HG03135 (cell line): ENCODE results near the gene BEST2.
A peak's percentile ranks its signal among the peaks of the same experiment; 100 is the strongest.

Source experiments
- ATAC-seq: cut with Tn5 transposase; IDR thresholded peaks from one replicate; pipeline ENCODE4 v1.9.1; 2021; ENCODE audit warnings: mild to moderate bottlenecking, moderate library complexity; ENCODE audit not compliant: unreplicated experiment

The BEST2 gene

DNA sequence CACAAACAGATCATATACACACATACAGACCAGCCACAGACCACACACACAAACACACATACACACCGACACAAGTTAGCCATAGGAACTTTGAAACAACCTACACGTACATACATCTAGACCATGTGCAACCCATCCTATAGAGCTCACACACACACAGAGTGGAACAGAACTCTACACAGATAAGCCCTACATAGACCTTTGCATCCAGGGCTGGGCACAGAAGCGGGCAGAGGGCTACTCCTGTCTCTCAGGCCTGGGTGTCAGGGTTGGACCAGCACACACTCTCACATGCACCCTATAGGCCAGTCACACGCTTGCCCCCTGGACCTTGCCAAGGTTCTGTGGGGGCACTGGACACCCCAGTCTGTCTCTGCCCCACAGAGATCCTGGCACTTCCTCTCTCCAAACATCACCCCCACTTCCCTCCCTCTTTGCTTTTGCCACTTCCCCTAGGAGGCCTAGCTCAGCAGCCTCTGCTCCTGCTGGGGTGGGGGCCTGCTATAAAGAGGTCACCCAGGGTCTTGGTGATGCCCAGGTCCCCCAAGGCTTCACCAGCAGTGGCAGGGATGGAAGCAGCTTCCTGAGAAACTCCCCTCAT lies 33.9 kb downstream of the BEST2 start:
- ATAC-seq = no peak

DNA sequence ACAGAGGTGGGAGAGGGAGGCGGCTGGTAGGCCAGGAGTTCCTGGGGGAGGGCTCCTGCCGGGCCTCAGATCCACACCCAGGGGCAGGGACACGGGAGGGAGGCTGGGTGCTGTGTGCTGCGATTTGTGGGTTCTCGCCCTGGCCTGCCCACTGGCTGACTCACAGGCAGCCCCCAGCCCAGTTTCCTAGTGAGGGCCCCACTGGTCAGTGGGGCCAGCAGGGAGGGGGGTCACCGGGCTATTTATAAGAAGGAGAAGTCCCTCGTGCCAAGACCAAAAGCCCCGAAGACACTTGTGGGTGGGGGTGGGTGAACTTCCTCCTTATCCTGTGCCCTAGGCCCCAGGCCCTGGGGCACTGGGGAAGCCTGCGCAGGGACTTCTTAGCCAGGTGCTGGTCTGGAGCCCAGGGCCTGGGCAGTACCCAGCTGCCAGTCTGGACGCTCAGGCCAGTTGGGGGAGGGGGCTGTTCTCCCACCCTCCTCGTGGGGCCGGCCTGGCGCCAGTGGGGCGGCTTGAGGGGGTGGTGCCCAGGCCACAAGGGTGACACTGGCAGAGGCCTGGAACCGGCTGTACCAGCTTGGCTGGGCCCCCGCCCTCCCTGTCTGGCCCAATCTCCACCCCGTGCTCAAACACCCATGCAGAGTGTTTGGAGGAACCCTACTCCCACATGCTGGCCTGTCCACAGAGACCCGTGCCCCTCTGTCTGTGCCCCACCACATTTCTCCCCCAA lies 34.7 kb downstream of the BEST2 start:
- no peak for ATAC-seq

DNA sequence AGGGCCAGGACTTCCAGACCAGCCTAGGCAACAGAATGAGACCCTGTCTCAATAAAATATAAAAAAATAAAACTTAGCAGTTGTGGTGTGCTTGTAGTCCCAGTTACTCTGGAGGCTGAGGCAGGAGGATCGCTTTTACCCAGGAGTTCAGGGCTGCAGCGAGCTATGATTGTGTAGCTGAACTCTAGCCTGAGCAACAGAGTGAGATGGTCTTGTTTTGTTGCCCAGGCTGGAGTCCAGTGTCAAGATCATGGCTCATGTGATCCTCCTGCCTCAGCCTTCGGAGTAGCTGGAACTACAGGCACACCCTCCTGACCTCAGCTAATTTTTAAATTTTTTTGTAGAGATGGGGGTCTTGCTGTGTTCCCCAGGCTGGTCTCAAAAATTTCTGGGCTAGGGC lies 35.4 kb downstream of the BEST2 start:
- ATAC-seq = no peak

DNA sequence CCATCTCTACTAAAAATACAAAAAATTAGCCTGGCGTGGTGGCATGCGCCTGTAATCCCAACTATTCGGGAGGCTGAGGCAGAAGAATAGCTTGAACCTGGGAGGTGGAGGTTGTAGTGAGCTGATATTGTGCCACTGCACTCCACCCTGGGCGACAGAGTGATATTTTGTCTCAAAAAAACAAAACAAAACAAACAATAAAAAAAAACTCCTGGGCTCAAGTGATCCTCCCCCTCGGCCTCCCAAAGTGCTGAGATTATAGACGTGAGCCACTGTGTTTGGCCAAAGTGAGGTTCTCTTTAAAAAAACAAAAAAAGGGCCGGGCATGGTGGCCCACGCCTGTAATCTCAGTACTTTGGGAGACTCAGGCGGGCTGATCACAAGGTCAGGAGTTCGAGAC lies 35.9 kb downstream of the BEST2 start:
- no peak for ATAC-seq

DNA sequence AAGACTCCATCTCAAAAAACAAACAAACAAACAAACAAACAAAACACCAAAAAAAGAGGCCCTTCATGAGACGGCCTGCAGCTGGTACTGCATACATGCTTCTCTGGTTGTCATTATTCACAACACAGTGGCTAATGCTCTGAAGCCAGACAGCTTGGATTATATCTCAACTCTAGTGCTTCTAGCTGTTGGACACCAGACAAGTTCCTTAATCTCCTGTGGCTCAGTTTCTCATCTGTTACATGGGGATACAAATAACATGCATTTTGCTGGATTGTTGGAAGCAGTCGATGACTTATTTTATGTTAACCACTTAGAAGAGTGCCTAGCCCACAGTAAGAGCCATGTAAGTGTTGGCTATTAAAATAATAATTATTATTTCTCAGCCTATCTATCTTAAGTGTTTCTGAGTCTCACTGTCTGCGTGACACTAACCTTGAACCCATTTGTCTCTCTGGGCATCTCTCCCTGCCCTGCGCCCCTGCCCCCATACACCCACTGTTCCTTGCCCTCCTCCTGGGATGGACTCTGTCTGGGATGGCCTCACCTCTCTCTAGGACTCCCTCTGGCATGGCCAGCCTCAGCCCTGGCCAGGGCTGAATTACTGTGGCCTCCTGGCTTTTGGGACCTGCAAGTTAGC lies 36.6 kb downstream of the BEST2 start:
- no peak for ATAC-seq

DNA sequence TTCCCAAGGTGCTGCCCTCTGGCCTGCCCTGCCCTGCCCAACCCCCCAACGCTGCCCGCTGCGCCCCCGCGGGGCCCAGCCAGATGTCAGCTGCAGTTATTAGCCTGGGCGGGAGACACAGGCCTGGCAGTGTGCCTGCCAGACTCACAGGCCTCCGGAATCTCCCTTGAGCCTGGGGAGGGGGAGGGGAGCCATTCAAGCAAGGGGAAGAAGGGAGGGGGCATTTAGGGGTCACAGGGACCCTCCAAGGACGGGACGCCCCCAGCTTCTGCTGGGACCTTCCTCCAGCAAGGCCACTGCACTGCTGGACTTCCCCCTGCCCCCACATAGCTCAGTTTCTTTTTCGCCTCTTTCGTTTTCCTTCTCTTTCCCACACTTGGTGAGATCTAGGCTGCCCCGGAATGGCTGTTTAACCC lies 37.1 kb downstream of the BEST2 start:
- no peak for ATAC-seq

DNA sequence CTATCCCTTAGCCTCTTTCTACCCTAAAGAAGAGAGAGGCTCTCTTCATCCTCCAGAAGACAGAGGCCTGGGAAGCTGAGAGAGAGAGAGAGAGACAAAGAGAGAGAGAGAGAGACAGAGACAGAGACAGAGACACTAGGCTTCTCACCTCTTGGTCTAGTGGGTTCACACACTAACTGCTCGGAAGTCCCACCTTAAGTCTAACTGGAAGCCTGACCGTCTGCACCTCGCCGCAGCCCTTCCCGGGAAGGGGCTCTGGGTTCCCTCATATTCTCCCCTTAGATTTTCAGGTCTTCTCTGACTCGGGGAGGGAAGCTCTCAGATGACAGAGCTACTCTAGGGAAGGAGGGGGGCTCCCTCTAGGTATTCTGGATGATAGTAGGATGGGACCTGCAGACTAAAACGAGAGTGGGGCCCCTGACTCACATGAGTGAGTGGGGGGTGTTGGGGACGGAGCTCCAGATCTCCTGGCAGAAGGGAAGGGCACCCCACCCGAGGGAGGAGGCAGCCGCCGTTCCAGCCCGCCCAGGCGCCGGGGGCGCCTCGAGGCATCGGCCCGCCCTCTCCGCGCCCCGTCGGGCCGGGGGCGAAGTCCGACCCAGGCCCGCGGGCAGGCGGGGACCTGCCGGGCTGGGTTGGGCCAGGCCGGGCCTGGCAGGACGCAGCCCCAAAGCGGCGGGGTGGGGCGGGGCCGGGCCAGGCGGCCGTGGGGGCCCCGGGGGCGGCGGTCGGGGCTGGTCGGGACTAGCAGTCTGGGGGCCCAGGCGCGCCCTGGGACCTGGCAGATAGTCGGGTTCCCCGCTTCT lies 37.7 kb downstream of the BEST2 start:
- no peak for ATAC-seq

DNA sequence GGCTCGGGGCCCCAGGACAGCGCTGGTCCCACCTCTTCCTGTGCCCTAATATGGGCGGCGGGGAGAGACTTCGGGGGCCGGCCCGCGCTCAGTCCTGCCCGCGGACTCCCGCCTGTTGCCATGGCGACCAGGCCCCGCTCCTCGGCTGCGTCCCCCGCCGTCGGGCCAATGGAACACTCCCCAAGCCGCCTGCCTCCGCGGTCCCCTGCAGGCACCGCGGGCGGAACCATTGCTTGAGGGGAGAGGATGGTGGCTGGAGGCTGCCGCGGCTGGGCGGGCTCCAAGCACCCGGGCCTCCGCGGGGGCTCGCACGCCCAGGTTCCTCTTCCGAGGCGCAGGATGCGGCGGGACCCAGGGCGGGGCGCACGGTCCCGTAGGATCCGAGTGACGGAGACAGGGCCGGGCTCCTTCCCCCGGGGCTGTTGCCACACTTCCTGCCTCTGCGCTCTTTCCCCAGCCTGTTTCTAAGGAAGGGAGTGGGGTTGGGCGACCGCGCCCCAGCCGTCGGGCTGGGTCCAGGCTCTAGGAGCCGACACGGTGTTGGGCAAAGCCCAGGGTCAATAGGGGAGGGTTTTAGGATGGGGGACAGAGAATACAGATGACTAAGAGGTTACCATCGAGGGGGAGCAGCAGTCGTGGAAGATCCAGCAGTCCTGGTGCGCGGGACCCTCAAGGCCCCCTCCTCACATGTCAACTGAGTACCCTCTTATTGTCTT lies 38.5 kb downstream of the BEST2 start:
- ATAC-seq = peak; percentile 46

DNA sequence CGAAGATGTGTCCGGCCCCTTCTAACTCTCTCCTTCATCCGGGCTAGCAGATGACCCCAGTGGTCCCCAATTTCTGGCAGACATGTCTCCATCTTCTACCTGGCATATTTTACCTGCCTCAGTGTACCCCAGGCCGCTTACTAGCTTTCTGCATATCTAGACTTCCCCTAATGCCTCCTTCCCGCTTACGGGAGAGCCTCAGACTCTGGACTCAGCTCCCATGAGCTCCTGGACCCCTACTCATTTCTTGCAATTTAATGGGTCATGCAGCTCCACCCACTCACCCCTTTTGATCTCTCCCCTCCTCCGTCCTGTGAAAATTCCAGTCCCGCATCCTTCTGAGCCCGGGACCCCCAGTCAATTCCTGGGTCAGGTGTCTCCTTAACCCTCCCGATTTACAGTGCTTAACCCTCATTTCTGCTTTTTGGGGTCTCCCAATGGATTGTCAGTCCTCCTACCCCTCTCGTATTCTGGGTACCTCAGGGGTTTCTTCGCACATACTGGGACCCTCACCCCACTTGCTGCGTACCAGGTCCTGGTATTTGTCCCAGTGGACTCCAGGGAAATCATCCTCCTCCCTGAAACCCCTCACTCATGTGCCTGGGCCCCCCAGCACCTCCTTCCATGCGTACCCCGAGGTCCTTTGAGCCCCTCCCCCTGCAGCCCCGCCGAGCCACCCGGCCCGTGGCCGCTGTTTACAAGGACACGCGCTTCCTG lies 39.2 kb downstream of the BEST2 start:
- ATAC-seq = no peak

DNA sequence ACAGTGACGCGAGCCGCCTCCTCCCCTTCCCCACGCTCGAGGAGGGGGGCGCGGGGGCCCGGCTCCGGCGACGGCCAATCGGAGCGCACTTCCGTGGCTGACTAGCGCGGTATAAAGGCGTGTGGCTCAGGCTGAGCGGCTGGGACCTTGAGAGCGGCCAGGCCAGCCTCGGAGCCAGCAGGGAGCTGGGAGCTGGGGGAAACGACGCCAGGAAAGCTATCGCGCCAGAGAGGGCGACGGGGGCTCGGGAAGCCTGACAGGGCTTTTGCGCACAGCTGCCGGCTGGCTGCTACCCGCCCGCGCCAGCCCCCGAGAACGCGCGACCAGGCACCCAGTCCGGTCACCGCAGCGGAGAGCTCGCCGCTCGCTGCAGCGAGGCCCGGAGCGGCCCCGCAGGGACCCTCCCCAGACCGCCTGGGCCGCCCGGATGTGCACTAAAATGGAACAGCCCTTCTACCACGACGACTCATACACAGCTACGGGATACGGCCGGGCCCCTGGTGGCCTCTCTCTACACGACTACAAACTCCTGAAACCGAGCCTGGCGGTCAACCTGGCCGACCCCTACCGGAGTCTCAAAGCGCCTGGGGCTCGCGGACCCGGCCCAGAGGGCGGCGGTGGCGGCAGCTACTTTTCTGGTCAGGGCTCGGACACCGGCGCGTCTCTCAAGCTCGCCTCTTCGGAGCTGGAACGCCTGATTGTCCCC lies 39.9 kb downstream of the BEST2 start, which contains the start of gene JUNB:
JUNB (plus strand) TSS at position 142 of the 706 bp plus-strand sequence; CDS start at position 428, 286 bp downstream.
- ATAC-seq = peak; percentile 31

DNA sequence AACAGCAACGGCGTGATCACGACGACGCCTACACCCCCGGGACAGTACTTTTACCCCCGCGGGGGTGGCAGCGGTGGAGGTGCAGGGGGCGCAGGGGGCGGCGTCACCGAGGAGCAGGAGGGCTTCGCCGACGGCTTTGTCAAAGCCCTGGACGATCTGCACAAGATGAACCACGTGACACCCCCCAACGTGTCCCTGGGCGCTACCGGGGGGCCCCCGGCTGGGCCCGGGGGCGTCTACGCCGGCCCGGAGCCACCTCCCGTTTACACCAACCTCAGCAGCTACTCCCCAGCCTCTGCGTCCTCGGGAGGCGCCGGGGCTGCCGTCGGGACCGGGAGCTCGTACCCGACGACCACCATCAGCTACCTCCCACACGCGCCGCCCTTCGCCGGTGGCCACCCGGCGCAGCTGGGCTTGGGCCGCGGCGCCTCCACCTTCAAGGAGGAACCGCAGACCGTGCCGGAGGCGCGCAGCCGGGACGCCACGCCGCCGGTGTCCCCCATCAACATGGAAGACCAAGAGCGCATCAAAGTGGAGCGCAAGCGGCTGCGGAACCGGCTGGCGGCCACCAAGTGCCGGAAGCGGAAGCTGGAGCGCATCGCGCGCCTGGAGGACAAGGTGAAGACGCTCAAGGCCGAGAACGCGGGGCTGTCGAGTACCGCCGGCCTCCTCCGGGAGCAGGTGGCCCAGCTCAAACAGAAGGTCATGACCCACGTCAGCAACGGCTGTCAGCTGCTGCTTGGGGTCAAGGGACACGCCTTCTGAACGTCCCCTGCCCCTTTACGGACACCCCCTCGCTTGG lies 40.7 kb downstream of the BEST2 start:
- ATAC-seq = no peak

DNA sequence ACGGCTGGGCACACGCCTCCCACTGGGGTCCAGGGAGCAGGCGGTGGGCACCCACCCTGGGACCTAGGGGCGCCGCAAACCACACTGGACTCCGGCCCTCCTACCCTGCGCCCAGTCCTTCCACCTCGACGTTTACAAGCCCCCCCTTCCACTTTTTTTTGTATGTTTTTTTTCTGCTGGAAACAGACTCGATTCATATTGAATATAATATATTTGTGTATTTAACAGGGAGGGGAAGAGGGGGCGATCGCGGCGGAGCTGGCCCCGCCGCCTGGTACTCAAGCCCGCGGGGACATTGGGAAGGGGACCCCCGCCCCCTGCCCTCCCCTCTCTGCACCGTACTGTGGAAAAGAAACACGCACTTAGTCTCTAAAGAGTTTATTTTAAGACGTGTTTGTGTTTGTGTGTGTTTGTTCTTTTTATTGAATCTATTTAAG lies 41.3 kb downstream of the BEST2 start:
- ATAC-seq = no peak

DNA sequence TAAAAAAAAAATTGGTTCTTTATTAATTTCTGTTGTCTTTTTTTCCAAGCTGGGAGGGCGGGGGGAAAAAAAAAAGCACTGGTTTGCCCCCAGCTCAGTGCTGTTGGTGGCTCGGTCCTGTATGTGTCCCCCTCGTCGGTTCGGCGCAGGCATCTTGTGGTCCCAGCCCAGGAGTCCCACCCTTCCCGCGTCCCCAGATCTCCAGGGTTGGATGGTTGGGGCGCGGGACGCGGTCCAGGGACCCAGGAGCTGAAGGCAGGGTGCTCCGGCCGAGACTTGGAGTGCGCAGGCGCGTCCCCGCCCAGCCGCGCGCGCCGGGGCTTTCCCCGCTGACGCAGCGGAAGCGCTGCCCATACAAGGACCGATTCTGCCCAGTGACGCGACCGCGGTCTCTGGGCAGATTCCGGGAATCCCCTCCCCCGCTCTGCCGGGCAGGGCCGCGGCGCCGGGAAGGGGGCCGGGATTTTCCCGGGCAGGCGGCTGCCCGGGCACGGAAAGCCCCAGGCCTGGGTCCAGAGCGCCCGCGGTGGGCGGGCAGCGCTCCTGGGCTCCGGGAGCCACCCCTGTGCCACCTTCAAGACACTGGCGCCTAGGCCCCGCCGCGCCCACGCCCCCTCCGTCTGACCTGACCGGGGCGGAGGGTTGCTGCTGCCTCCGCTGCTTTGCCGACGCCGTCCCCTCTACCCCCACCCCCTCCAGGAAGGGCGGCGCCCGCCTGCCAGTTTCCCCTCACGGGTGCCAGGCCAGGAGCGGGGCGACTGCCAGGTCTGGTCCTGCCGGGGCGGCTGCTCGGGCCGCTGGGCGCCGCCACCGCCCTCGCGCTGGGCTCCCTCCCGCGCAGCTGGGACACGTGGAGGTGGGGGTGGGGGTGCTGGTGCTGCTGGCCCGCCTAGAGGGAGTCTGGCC lies 42.0 kb downstream of the BEST2 start:
- ATAC-seq = peak; percentile 21

DNA sequence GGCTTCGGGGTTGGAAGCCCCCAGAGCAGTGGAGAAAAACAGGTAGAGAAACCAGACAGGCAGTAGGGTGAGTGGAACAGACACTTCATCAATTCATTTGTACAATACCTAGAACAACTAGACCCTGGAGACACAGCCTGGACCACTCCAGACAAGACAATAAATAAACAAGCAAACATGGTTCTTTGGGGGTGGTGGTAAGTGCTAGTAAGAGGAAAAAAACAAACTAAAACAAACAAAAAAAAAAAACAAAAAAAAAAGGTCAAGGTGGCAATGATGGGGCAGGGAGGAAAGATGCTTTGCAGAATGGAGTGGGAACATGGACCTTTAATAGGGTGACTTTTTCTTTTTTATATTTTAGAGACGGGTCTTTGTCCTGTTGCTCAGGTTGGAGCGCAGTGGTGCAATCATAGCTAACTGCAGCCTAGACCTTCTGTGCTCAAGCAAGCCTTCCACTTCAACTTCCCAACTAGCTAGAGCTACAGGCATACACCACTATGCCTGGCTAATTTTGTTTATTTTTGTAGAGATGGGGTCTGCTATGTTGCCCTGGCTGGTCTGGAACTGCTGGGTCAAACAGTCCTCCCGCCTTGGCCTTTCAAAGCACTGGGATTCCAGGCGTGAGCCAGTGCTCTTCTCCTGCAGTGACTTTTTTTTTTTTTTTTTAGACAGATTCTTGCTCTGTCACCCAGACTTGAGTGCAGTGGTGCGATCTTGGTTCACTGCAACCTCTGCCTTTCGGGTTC lies 42.8 kb downstream of the BEST2 start:
- ATAC-seq = no peak

DNA sequence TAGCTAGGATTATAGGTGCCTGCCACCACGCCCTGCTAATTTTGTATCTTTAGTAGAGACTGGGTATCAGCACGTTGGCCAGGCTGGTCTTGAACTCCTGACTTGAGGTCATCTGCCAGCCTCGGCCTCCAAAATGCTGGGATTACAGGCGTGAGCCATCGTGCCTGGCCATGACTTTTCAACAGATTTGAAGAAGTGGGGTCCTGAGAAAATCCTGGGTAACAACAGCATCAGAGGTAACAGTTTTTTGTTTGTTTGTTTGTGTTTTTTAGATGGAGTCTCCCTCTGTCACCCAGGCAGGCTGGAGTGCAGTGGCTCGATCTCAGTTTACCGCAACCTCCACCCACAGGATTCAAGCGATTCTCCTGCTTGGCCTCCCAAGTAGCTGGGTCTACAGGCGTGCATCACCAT lies 43.4 kb downstream of the BEST2 start:
- no peak for ATAC-seq

DNA sequence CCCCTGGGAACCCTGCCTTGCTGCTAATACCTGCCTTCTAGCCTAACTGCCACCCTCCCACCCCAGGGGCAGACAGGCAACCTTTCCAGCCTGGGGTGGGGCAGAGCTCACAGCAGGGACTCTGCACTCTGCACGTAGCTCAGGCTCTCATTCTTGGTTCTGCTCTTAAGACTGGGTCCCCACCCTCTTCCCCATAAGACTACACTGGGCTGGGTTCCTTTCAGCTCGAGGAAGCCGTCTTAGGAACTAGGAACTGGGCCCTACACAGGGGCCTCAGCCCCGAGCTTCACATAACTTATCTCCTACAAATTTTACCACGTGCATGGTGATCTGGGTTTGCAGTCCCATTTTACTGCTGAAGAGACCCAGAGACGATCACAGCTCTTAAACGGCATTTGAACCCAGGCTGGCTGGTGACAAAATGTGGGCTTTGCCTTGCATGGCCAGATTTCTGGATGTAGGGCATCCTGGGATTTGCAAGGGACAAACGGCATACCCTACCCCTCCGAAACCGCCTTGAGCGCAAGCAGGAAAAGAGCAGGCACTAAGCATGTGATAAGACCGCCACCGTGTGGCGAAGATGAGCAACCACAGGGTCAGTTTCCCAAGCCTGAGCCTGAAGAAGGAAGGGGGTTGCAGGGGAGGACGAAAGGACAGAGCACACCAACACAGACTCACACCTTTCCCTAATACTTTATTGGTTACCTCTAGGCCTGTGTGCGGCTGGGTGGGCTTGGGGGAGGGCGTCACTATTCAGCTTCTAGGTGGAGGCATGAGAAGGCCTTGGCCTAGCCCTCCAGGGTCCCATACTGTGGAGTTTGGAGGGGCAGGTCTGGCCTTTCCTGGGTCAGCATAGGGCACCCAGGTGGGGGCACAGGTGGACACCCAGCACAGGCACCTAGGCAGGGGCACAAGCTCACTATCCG lies 44.8 kb downstream of the BEST2 start:
- no peak for ATAC-seq
